DOHH2 (cell line): ENCODE results near the gene ABCB6.

ENCODE experiments used
- EZH2phosphoT487 ChIP-seq: fragments of 200-600 bp; sonication (generic); IDR thresholded peaks from 2 replicates; pipeline ENCODE4 v1.6.1; 2017; ENCODE audit warnings: borderline replicate concordance, mild to moderate bottlenecking, antibody characterized with exemption, low read length, moderate library complexity, mixed read lengths
- TF ChIP-seq, protein P1 (sequence below): fragments of 200-600 bp; sonication (generic); IDR thresholded peaks from one replicate; pipeline ENCODE4 v1.5.1; 2014; ENCODE audit warnings: antibody characterized with exemption, mild to moderate bottlenecking, low read depth, low read length; ENCODE audit not compliant: poor library complexity, severe bottlenecking

DNA sequence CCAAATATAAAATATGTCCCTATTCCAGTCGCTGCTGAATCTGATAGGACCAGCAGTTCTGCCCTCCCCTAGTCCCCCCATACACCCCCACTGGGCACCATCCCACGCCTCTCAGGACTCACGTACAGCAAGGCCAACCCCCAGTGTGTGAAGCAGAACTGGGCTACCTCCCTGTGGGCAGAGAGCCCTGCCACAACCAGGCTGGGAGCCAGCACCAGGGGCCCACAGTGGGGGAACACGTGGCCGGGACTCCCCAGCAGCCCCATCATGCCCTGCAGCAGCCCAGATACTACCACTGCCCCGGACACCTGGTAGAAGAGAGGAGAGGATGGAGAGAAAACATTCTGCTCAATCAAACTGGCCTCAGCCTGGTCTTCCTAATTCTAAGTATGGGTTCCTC is 50.2 kb downstream of the ABCB6 start:
- TF ChIP-seq, protein P1, sequence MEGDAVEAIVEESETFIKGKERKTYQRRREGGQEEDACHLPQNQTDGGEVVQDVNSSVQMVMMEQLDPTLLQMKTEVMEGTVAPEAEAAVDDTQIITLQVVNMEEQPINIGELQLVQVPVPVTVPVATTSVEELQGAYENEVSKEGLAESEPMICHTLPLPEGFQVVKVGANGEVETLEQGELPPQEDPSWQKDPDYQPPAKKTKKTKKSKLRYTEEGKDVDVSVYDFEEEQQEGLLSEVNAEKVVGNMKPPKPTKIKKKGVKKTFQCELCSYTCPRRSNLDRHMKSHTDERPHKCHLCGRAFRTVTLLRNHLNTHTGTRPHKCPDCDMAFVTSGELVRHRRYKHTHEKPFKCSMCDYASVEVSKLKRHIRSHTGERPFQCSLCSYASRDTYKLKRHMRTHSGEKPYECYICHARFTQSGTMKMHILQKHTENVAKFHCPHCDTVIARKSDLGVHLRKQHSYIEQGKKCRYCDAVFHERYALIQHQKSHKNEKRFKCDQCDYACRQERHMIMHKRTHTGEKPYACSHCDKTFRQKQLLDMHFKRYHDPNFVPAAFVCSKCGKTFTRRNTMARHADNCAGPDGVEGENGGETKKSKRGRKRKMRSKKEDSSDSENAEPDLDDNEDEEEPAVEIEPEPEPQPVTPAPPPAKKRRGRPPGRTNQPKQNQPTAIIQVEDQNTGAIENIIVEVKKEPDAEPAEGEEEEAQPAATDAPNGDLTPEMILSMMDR, result no peak
- TF ChIP-seq EZH2phosphoT487, result no peak
